ENCODE measurements around the gene CHRNA1.

Gene CHRNA1

DNA sequence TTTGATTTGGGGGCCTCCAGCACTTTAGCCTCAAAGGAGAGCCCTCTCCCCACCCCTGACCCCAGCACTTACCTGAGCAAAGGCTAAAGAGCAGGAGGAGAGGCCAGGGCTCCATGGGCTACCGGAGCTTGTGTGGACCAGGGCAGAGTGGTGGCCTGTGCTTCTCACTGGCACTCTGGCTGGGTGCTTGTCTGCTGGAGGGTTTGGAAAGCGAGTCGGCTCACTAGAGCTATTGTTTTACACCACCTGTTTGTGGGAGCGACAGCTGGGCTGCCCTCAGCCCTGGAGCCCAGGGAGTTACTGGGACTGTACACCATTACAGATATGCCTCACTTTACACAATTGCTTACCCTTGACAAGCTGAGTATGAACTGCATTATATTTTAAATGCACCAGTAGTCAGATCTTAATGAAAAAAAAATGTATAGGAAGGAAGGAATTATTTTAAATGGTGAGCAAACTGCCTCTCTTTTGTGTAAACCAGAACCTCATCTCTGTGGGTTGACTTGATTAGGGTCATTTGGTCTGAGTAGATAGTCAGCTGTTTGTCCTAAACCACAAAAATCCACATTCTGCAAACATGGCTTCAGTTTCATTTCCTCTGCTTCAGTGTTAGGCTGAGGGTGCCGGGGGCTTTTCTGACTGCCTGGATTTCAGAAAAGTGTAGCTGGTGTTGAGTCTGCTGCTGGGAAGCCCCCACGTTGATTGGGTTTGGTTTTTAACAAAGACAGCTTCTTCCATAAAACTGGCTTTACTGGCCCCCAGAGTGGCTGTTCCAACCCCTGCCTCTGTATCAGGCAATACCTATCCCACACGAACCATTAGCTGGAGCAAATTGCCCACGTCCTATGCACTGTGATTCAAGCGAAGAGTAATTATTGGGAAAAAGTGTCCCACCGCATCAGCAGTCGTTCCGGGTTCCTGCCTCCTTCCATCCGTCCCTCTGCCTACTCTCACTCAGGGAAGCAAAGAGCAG lies at the start of gene CHRNA1:
CHRNA1 (minus strand) TSS at position 193 of the 976 bp plus-strand sequence; CDS start at position 115, 78 bp downstream.
- no peak within 1 kb of the TSS for H3K27ac Mint-ChIP-seq
- no peak within 1 kb of the TSS for H3K4me3 Mint-ChIP-seq
- no peaks in the 10 kb centered on the region for H3K9me3 Mint-ChIP-seq
- CTCF ChIA-PET = interaction anchor here (0.7 to 3.9 kb wide), 6 partner anchors 8 to 66 kb away, joined by 3 to 25 read pairs (median 8); no protein-coding TSS in a partner anchor
- DNase-seq = no peak
- H3K4me1 Mint-ChIP-seq = peaks cover 18% of the 10 kb centered on the region
- H3K27me3 Mint-ChIP-seq = peaks cover 33% of the 10 kb centered on the region
- H3K36me3 Mint-ChIP-seq = no peaks in the 10 kb centered on the region

DNA sequence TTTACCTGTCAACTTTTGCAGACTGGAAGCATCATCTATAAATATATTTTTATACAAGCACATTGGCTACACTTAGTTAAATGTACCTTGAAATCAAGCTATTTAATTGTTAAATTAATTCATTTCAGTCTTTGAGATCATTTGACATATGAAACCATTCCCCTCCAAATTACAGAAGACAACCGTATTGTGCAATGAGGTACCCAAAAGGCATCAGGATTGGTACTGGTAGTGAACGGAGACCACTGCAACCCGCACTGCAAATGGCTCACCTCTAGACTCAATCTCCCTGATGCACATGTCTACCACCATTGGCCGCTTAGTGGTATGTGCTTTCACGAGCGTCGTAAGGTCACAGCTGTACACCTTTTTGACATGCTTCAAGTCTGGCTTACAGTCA lies 47.8 kb upstream of the CHRNA1 start:
- Mint-ChIP-seq H3K27me3 (no peaks in the 10 kb centered on the region), H3K36me3 (no peaks in the 10 kb centered on the region), H3K4me1 (no peaks in the 10 kb centered on the region), H3K27ac (no peak overlapping the region), H3K4me3 (no peak overlapping the region), H3K9me3 (no peaks in the 10 kb centered on the region)
- CTCF ChIA-PET = no interaction called here
- no peak for DNase-seq

DNA sequence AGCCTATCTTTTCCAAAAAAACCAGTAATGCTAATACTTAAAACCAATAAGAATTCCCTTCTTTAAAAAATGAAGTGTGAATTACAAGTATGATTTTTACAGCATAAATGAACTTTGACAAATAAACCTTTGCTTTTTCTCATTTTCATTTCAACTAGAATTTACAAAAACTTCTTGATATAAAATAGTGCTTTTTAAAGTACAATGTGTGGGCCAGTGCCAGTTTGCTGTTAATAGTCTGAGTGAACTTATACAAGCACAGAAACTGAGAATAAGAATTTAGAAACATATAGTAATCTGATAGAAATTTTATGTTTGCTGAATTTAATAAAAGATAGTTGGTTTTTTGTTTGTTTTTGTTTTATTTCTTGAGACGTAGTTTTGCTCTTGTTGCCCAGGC lies 43.7 kb upstream of the CHRNA1 start:
- Mint-ChIP-seq H3K4me1 (no peaks in the 10 kb centered on the region), H3K36me3 (no peaks in the 10 kb centered on the region)
- CTCF ChIA-PET = no interaction called here

DNA sequence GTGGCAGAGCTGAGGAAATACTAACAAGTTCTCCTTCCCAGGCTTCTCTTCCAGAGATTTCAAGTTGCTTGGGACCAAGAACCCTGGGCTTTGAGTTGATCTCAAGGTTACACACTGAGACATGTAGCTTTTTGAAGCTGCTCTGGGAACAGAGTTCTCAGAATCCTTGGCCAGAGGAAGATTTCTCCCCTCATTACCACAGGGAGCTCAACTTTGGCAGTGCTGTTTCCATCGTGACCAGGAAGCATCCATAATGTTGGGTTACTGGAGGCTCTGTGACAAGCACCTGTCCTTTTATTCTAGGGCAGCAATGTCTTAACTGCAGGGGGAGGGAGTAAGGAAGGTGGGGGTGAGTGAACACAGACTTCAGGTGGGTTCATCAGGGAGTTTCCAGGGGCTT lies 41.5 kb upstream of the CHRNA1 start:
- H3K27ac Mint-ChIP-seq = no peak overlapping the region
- no peaks in the 10 kb centered on the region for H3K4me1 Mint-ChIP-seq
- CTCF ChIA-PET = interaction anchor here (1.2 kb wide), 1 partner anchor 9 kb away, joined by 3 read pairs; no protein-coding TSS in a partner anchor
- H3K27me3 Mint-ChIP-seq = peaks cover 15% of the 10 kb centered on the region
- H3K9me3 Mint-ChIP-seq = no peaks in the 10 kb centered on the region
- no peak overlapping the region for H3K4me3 Mint-ChIP-seq
- H3K36me3 Mint-ChIP-seq = no peaks in the 10 kb centered on the region
- DNase-seq = no peak

More for the DNA sequence above, 43.7 kb upstream of the CHRNA1 start:
- DNase-seq = no peak
- H3K9me3 Mint-ChIP-seq = no peaks in the 10 kb centered on the region
- H3K27me3 Mint-ChIP-seq = peaks cover 15% of the 10 kb centered on the region
- H3K4me3 Mint-ChIP-seq = no peak overlapping the region
- H3K27ac Mint-ChIP-seq = no peak overlapping the region

DNA sequence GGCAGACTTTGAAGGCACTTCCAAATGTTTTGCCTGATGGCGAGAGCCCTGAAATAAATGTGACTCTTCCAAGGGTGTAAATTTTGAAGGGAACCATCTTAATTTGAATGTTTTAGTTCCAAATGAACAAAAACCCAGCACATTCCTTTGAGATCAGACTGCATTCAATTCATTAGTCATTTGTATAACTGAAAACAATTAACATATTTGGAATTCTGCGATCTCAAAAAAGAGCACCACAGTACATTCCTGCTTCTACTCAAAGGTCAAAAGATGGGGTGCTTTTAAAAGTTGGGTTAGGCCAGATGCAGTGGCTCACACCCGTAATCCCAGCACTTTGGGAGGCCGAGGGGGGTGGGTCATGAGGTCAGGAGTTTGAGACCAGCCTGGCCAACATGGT lies 38.2 kb upstream of the CHRNA1 start:
- Mint-ChIP-seq H3K27me3 (peaks cover 15% of the 10 kb centered on the region), H3K4me1 (no peaks in the 10 kb centered on the region), H3K36me3 (no peaks in the 10 kb centered on the region), H3K27ac (no peak overlapping the region), H3K4me3 (no peak overlapping the region), H3K9me3 (no peaks in the 10 kb centered on the region)
- DNase-seq = no peak
- CTCF ChIA-PET = no interaction called here

DNA sequence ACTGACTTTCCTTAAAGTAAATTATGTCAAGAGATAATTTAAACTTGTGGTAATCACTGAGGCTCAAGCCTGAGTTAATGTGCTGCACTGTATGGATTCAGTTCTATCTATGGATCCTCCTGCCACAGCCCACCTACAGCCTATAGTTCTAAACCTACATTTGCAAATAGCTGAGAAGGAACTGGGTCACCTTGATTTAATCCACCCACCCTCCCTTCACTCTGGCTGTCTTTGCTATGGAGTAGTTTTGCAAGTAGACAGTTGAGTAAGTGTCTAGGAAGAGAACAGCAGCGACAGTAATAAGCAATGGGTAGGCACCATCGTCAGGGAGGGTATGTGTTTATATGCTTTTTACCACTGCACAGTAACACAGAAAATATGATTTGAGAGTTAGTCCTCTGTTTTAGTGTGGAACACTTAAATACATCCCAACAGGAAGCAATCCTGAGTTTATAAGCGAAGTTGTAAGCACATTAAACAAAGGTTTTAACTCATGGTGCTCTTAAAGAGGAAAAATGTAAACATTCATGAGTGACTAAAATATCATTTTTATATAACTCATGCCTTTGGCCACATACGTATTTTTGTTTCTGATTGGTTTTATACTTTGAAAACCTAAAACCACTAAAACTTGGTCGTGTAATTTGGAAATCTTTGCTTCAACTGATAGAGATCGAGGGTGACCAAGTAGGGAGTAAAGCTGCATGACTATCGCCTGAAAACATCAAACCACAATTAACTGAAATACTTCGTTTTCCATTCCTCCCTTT lies 36.3 kb upstream of the CHRNA1 start:
- Mint-ChIP-seq H3K9me3 (no peaks in the 10 kb centered on the region), H3K27me3 (peaks cover 9% of the 10 kb centered on the region), H3K36me3 (no peaks in the 10 kb centered on the region), H3K4me3 (no peak overlapping the region), H3K4me1 (no peaks in the 10 kb centered on the region), H3K27ac (no peak overlapping the region)
- CTCF ChIA-PET = interaction anchor here (1.0 kb wide), 1 partner anchor 24 kb away, joined by 3 read pairs; no protein-coding TSS in a partner anchor
- DNase-seq = no peak

DNA sequence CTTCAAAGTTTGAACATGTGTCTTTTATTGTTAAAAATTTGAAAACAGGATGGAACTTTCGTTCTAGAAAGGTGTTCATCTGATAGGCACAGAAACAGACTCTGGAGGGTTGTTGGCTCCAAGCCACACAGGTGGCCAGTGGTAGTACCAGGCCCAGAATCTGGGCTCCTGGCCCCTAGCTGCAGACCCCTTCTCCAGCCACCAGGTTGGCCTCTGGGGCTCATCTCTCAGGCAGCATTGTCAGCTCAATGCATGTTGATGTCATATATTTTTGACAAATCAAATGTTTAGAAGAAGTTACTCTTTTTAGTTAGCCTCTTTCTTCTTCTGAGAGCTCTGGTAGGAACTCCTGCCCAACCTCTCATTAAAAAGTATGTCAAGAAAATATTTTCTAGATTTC lies 34.5 kb upstream of the CHRNA1 start:
- Mint-ChIP-seq H3K4me3 (no peak overlapping the region), H3K4me1 (no peaks in the 10 kb centered on the region), H3K27ac (no peak overlapping the region), H3K36me3 (no peaks in the 10 kb centered on the region), H3K27me3 (peaks cover under 1% of the 10 kb centered on the region), H3K9me3 (no peaks in the 10 kb centered on the region)
- DNase-seq = no peak
- CTCF ChIA-PET = interaction anchor here (1.4 kb wide), 1 partner anchor 27 kb away, joined by 3 read pairs; no protein-coding TSS in a partner anchor

DNA sequence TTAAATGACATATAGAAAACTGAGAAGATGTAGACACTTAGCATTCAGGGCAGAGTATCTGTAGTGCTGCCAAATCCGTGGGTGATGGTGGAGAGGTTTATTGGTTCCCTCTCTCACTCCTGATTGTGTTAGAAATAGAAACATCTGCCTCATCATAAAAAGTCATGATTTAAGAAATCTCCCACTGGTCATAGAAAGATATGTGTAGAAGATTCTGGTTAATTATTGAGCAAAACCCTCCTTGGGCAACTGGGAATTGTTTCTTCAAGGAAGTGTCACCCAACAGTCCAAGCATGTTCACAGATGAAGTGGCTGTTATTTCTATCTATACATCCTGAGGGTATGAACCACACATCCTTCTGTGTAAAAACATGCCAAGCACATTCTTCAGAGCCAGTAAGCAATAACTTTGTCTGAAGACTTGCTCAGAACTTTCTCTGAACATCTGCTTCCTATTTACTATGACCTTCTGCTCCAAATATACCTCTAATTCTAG lies 33.6 kb upstream of the CHRNA1 start:
- Mint-ChIP-seq H3K27ac (no peak overlapping the region), H3K36me3 (no peaks in the 10 kb centered on the region), H3K9me3 (no peaks in the 10 kb centered on the region), H3K4me1 (no peaks in the 10 kb centered on the region), H3K27me3 (no peaks in the 10 kb centered on the region), H3K4me3 (no peak overlapping the region)
- DNase-seq = no peak
- CTCF ChIA-PET = no interaction called here

DNA sequence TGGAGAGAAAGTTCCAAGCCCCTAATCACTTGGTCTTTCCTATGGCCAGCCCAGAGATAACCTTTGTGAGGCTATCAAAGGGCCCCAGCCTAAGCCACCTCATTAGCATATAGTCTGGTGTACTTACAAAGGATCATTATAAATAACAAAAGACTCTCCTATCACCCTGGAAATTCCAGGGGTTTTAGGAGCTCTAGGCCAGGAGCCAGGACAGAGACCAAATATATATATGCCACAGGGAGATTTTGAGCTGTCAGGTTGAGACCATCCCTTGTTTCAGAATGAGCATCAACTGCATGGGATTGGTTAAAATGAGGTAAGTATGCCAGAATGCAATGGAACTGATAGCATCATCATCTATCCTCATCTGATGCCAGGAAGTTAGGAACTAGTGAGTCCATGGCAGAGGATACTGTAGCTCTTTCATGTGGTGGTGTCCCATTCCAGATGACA lies 32.1 kb upstream of the CHRNA1 start:
- Mint-ChIP-seq H3K4me3 (no peak overlapping the region), H3K27ac (no peak overlapping the region), H3K9me3 (no peaks in the 10 kb centered on the region), H3K27me3 (peaks cover 4% of the 10 kb centered on the region), H3K4me1 (no peaks in the 10 kb centered on the region), H3K36me3 (no peaks in the 10 kb centered on the region)
- DNase-seq = no peak
- CTCF ChIA-PET = interaction anchor here (0.8 to 1.3 kb wide), 3 partner anchors 9 to 23 kb away, joined by 3 read pairs; no protein-coding TSS in a partner anchor

DNA sequence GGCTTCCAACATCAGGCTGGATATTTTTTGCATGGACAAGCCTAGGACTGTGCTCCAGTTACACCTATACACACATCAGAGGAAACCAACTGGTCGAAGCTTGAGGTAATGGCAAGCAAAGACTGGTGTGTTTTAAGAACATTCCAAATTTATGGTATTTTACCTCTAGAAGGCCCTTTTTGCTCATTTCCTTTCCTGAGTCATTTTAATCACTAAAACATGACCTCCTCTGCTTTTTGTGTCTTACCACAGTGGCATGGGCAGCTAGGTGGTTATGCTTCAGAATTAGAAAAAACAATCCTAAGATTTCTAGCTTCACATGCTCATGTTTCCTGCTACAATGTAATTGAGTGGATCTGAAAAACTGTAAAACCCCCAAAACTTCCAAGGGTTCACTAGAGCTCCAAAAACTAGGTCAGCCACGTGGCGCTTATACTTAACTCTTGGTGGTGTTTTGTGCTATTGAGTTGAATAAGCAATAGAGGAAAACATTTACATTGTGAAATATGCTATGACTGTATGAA lies 30.6 kb upstream of the CHRNA1 start:
- H3K27me3 Mint-ChIP-seq = peaks cover 12% of the 10 kb centered on the region
- CTCF ChIA-PET = interaction anchor here (0.9 to 2.7 kb wide), 5 partner anchors 20 to 96 kb away, joined by 3 to 7 read pairs (median 4); no protein-coding TSS in a partner anchor
- H3K4me1 Mint-ChIP-seq = no peaks in the 10 kb centered on the region
- H3K9me3 Mint-ChIP-seq = no peaks in the 10 kb centered on the region
- H3K4me3 Mint-ChIP-seq = no peak overlapping the region
- H3K27ac Mint-ChIP-seq = no peak overlapping the region
- no peak for DNase-seq
- no peaks in the 10 kb centered on the region for H3K36me3 Mint-ChIP-seq

DNA sequence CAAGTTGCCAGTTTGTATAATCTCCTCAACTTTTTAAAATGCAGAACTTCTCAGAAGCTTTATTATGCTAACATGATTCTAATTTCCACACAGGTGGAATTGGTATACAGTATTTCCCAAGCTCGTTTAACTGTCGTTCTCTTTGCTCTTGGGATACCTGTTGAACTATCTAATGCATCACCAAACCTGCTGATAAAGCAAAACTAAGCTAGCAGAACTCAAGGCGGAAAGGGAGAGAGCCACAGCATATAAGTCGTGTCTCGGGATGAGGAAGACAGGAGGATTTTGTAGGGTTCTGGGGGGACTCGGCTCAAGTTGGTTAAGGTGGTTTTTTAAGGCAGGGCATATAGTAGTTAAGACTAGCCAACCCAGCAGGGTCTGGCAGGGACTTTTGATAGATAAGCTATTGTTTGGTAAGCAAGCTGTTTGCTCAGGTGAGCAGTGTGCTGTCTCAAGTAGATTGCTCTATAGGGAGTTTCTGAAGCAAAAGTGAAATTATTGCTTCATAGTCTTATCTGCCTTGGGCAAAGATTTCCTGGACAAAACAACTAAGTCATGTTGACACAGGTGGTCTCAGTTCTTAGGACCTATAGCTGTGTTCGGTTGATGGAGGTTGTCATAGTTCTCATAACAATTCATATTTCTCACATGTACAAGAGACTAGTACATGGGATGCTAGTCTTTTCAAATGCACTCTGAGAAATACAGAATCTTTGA lies 28.2 kb upstream of the CHRNA1 start:
- no peak overlapping the region for H3K27ac Mint-ChIP-seq
- no peaks in the 10 kb centered on the region for H3K9me3 Mint-ChIP-seq
- CTCF ChIA-PET = interaction anchor here (2.7 kb wide), 1 partner anchor 93 kb away, joined by 7 read pairs; no protein-coding TSS in a partner anchor
- H3K27me3 Mint-ChIP-seq = peaks cover 12% of the 10 kb centered on the region
- H3K36me3 Mint-ChIP-seq = no peaks in the 10 kb centered on the region
- peaks cover 12% of the 10 kb centered on the region for H3K4me1 Mint-ChIP-seq
- DNase-seq = no peak
- H3K4me3 Mint-ChIP-seq = no peak overlapping the region

DNA sequence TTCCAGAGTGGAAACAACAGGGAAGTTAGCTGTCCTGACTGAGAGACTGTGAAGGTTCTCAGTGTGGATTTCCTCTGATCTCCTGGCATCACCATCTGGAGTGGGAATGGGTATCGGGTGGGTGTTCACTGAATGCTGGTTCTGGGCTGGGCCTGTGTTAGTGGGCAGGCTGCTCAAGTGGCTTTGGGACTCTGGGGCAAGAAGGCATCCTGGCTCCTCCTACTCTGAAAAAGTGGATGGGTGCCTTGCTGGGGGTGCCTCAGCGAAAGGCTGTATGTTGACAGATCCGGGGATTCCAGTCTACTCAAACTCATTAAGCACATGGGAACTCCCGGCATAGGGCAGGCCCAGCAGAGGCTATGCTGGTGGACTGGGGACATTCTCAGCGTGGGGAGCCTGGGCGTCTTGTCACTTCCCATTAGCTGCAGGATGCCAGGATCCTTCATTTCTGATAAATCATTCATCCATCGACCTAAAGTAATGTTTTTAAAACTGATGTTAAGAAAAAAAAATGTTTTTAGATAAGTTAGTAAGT lies 27.5 kb upstream of the CHRNA1 start:
- Mint-ChIP-seq H3K27ac (no peak overlapping the region), H3K36me3 (no peaks in the 10 kb centered on the region), H3K27me3 (peaks cover 12% of the 10 kb centered on the region), H3K4me3 (no peak overlapping the region), H3K9me3 (no peaks in the 10 kb centered on the region), H3K4me1 (peaks cover 12% of the 10 kb centered on the region)
- CTCF ChIA-PET = no interaction called here
- DNase-seq = no peak

DNA sequence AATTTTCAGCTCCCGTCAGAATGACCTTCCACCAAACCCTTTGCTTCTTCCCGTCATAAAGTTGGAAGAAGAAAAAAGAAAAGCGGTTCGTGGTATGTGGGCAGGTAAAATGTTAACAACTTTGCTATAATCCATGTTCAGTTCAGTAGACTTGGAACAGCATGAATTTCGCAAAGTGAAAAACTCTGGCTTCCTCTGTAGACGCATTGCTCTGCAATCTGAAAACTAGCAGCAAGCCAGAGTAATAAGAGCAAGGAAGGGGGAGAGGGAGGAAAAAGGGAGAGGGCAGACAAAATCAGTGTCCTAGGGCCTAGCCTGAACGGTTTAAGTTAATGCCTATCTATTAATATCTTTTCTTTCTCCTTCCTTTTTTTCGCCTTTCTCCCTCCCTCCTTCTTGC lies 26.7 kb upstream of the CHRNA1 start:
- Mint-ChIP-seq H3K27ac (no peak overlapping the region), H3K4me3 (no peak overlapping the region), H3K4me1 (peaks cover 12% of the 10 kb centered on the region), H3K36me3 (no peaks in the 10 kb centered on the region), H3K27me3 (peaks cover 12% of the 10 kb centered on the region), H3K9me3 (no peaks in the 10 kb centered on the region)
- DNase-seq = no peak
- CTCF ChIA-PET = interaction anchor here (0.9 kb wide), 1 partner anchor 13 kb away, joined by 3 read pairs; no protein-coding TSS in a partner anchor

Measured in activated naive CD4-positive, alpha-beta T cell treated with anti-CD3 and anti-CD28 coated beads, Interleukin-2, amount 10 ng/mL, durations not matched to agents 7 days and 5 days (primary cell).